Activated T-cell treated with anti-CD3 and anti-CD28 coated beads, Interleukin-2, amount 50 U/mL, for 72 hours (primary cell): Measurements from ENCODE around the gene TLCD1. TPM values are rescaled to one million over a fixed set of nuclear protein-coding genes. Genes with fewer than 3 reads are reported as not detected.
"Not testable (repeated sequence)": the region's sequence is repeated elsewhere in the genome, so short reads cannot be mapped to it uniquely, and the experiment has no call there.

ENCODE experiments used
- ATAC-seq, 2 donors: fragments of 150-1000 bp; cut with Tn5 transposase; replicated peaks in 1 of 2; 2 replicates each; pipeline ENCODE4 v1.10.0; 2021; ENCODE audit warnings: moderate library complexity in 2 of 2, mild to moderate bottlenecking in 1 of 2
- DNase-seq, 2 donors: peaks; one replicate each; pipeline ENCODE4 v3.0.0; 2021 to 2022; ENCODE audit warnings: mixed read lengths in 1 of 2
- H3K27ac Mint-ChIP-seq: one replicate; pipeline ENCODE4 v1.8.0; 2022; ENCODE audit warnings: mild to moderate bottlenecking, moderate library complexity, mixed read lengths
- H3K27me3 Mint-ChIP-seq: one replicate; pipeline ENCODE4 v1.8.0; 2022; ENCODE audit warnings: low read depth, mixed read lengths
- H3K36me3 Mint-ChIP-seq, 2 donors: one replicate each; pipeline ENCODE4 v1.8.0; 2022; ENCODE audit warnings: mixed read lengths in 2 of 2, mild to moderate bottlenecking in 1 of 2; ENCODE audit not compliant: insufficient read depth in 2 of 2
- H3K4me1 Mint-ChIP-seq: one replicate; pipeline ENCODE4 v1.8.0; 2022; ENCODE audit warnings: low read depth, mixed read lengths
- H3K4me3 Mint-ChIP-seq, 2 donors: one replicate each; pipeline ENCODE4 v1.8.0; 2022; ENCODE audit warnings: mild to moderate bottlenecking in 2 of 2, mixed read lengths in 2 of 2, moderate library complexity in 2 of 2
- H3K9me3 Mint-ChIP-seq, 2 donors: one replicate each; pipeline ENCODE4 v1.8.0; 2022; ENCODE audit warnings: mixed read lengths in 2 of 2
- total RNA-seq, 2 donors: library from RNA; stranded (reverse); gene quantifications; one replicate each; pipeline ENCODE4 v1.2.3, GENCODE V29; 2022

TLCD1 gene
- total RNA-seq, 2 donors from 2014 or later = 5.2 to 9.0 TPM

DNA sequence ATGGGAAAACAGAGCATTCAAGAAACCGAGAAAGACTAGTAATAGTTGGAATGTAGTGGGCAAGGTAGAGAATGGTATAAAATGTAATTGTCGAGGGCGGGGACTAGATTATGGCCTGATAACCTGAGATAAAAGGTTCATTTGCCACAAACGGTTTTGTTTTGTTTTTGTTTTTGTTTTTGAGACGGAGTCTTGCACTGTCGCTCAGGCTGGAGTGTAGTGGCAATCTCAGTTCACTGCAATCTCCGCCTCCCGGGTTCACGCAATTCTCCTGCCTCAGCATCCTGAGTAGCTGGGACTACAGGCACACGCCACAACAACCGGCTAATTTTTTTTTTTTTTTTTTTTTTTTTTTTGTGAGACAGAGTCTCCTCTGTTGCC is 3.9 kb upstream of the TLCD1 start:
- ATAC-seq (no peak), DNase-seq (no peak)
- Mint-ChIP-seq H3K27me3 (no peaks in the 10 kb centered on the region), H3K27ac (peak overlapping the region; percentile 3), H3K4me1 (peaks cover 40% of the 10 kb centered on the region), H3K36me3 (peaks cover 0 to 7% of the 10 kb centered on the region in 2 donors), H3K4me3 (peak overlapping the region; percentile 24 to 100), H3K9me3 (peaks cover 0 to 2% of the 10 kb centered on the region in 2 donors)

DNA sequence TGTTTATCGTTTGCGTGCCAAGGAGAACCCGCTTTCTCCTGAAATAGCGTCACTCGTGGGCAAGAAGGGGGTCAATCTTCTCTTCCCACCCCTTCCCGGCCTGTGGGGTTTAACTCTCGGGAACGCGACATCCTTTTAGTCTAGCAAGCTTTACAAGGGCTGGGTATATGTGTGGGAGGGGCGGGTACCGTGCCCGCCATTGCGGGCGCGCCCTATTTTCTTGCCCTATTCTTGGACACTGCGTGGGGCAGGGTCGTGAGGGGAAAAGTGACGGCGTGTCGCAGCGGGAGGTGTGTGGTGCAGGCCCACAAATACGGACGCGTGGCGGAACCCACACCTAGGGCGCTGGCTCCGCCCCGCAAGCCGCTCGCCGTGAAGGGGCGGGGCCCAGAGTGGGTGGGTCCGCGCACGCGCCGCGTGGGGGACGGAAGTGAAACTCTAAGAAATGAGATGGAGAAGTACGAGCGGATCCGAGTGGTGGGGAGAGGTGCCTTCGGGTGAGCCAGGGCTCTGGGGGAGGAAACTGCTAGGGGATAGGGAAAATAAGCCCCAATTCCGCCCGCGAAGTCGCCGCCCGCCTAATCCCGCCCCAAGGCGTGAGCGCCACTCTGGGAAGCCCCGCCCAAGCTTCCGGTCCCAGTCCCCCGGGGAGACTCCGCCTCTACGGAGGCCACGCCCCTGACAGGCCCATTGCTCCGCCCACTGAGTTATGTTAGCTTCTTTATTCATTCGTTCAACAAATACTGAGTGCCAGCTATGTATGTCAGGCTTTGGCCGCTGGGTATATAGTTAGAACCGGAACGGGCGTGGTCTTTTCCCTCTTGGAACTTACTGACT is 2.5 kb upstream of the TLCD1 start, which contains the start of gene NEK8:
NEK8 (plus strand) TSS at position 425 of the 837 bp plus-strand sequence; CDS start at position 451, 26 bp downstream.
- Mint-ChIP-seq H3K27ac (peak within 1 kb of the TSS; percentile 87), H3K9me3 (peaks cover 0 to 2% of the 10 kb centered on the region in 2 donors), H3K4me1 (peaks cover 53% of the 10 kb centered on the region), H3K36me3 (peaks cover 5 to 11% of the 10 kb centered on the region in 2 donors), H3K4me3 (peak within 1 kb of the TSS; percentile 98 to 100), H3K27me3 (no peaks in the 10 kb centered on the region)
- ATAC-seq = peak; percentile 53 to 56
- DNase-seq = peak; percentile 98 to 99

DNA sequence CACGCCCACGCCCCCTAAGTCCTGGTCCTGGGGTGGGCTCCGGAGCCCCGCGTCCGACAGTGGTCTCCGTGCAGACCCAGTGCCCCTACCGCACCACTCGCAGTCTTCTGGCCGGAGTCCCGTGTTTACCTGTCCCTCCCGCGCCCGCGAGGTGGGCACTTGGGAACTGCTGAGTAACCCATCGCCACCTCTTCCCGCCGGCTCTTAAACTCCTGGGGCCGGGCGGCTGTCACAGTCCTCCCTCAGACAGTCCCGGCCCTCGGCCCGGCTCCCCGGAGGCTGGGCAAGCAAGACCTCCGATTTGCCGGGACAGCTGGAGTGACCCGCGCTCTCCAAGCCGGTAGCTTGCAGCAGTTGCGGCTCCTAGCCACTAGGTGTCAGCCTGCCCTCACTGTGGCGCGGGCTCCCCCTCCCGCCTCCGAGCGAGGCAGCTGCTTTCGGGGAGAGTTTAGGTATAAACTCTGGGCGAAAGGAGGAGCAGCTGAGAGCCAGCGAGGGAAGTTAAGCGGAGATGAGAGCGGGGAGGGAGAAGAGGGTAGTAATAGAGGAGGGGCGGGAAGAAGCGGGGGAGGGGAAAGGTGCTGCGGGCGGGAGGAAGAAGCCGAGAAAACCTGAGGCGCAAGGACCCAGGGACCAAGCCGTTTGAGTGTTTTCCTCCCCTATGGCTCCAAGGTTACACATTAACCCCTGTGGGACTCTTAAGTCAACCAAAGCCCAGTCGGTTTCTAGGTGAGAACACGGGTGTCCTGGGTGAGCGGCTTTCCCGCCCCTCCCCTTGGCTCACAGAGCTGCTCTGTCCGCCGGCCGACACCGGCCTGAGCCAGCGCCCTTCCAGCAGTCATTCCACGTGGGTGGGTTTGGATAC is 826 bp upstream of the TLCD1 start:
- ATAC-seq (peak; percentile 37 to 53), DNase-seq (peak; percentile 95)
- Mint-ChIP-seq H3K4me1 (peaks cover 58% of the 10 kb centered on the region), H3K27ac (peak overlapping the region; percentile 87), H3K27me3 (no peaks in the 10 kb centered on the region), H3K36me3 (peaks cover 6 to 16% of the 10 kb centered on the region in 2 donors), H3K4me3 (peak overlapping the region; percentile 98 to 100), H3K9me3 (peaks cover 0 to 2% of the 10 kb centered on the region in 2 donors)

DNA sequence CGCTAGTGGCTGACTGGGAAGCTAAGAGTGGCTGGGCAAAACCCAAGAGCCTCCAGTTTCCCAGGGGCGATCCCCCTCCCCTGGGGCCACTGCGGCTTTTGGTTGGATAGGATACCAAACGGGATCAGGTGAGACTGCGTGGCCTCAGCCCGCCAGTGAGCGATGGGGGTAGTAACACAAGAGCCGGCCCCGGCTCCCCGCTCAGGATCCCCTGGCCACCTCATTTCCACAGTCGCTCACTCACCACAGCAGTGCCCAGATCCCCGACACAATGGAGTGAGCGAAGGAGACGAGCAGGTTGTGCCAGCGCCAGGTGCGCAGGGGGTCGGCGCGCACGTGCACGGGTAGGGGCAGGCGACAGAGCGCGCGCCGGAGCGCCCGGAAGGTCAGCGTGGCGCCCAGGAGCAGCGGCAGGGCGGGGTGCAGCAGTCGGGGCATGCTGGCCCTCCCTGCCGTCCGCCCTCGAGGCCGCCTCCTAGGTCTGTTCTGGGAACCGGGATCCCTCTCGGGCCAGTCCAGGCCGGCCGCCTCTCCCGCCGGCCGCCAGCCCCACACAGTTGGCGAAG is 290 bp downstream of the TLCD1 start:
- ATAC-seq (peak; percentile 2 to 5), DNase-seq (peak in 1 of 2 donors; percentile 64)
- Mint-ChIP-seq H3K4me3 (peak overlapping the region; percentile 82 to 94), H3K27ac (peak overlapping the region; percentile 64), H3K27me3 (no peaks in the 10 kb centered on the region), H3K9me3 (peaks cover 0 to 2% of the 10 kb centered on the region in 2 donors), H3K36me3 (peaks cover 8 to 22% of the 10 kb centered on the region in 2 donors), H3K4me1 (peaks cover 68% of the 10 kb centered on the region)

DNA sequence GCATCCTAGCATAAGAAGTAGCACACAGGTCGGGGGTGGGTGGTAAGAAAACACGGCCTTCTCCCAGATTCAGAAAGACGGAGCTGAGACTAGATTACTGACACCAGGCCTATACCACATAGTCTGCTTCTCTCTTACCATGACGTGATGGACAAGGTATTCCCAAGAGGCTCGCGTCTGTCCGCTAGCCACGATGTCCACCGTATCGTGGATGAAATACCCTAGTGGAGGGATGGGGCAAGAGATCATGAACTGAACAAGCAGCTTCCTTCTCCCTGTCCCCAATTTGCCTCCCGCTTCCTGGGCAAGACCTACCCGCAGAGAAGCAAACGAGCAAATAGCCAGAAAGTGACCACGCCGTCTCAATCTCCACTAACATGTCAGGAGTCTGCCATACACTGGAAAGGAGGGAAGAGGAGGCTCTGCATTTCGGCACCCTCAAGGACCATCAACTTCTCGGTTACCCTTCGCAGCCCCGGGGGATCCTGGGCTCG is 820 bp downstream of the TLCD1 start:
- H3K27me3 Mint-ChIP-seq = no peaks in the 10 kb centered on the region
- H3K4me1 Mint-ChIP-seq = peaks cover 72% of the 10 kb centered on the region

DNA sequence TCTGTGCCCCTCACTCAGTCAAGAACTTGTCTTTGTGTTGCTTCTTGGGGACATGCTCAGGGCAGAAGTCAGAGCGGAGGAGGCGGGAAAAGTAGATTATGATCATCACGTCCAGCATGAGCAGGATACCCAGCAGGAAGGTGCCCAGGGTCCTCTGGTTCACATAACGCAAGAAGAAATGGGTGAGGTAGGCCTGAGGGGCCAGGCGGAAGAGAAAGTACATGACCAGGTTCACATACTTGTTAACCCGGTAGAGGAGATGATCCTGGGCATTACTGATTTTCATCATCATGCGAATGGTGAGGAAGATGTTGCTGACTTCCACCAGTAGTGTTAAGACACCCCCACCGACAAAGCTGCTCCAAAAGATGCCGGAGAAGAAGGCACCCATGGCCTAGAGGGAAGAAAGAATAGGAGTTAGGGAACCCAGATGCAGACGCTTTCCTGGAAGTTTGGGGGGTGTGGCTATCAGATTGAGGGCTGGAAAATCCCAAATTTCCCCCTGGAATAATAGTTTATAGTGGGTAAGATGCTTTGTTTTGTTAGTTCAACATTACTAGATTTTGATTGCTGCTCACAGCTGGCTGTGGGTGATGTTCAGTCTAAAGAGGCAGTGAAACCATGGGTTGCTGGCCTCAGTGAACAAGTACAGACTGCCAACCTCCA is 1.4 kb downstream of the TLCD1 start:
- Mint-ChIP-seq H3K4me3 (peak overlapping the region; percentile 82 to 94), H3K27ac (peak overlapping the region; percentile 64), H3K4me1 (peaks cover 68% of the 10 kb centered on the region), H3K27me3 (no peaks in the 10 kb centered on the region), H3K36me3 (peaks cover 18 to 32% of the 10 kb centered on the region in 2 donors), H3K9me3 (peaks cover 0 to 2% of the 10 kb centered on the region in 2 donors)
- no peak for ATAC-seq
- DNase-seq = no peak

More for the DNA sequence above, 820 bp downstream of the TLCD1 start:
- no peak for ATAC-seq
- Mint-ChIP-seq H3K36me3 (peaks cover 14 to 27% of the 10 kb centered on the region in 2 donors), H3K4me3 (peak overlapping the region; percentile 82 to 94), H3K27ac (peak overlapping the region; percentile 64), H3K9me3 (peaks cover 0 to 2% of the 10 kb centered on the region in 2 donors)
- peak in 1 of 2 donors; percentile 31 for DNase-seq

DNA sequence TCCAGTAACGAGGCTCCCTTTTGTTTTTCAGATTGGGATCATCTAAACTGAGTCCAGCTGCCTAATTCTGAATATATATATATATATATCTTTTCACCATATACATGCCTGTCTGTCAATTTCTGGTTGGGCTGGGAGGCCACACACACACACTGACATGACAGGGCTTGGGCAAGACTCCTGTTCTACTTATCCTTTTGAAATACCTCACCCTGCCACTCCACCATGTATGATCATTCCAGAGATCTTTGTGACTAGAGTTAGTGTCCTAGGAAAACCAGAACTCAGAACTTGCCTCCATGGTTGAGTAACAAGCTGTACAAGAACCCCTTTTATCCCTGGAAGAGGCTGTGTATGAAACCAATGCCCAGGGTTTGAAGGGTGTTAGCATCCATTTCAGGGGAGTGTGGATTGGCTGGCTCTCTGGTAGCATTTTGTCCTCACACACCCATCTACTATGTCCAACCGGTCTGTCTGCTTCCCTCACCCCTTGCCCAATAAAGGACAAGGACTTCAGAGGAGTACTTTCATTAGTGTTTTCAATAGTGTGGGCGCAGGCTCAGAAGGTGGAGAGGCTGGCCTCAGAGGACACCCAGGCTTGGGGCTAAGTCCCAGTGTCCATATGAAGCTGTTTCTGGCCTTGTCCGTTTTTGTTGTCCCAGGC is 2.1 kb downstream of the TLCD1 start:
- Mint-ChIP-seq H3K36me3 (peaks cover 18 to 30% of the 10 kb centered on the region in 2 donors), H3K27ac (peak overlapping the region; percentile 66), H3K4me3 (peak overlapping the region; percentile 82 to 99), H3K4me1 (peaks cover 67% of the 10 kb centered on the region)
- H3K9me3 Mint-ChIP-seq, H3K27me3 Mint-ChIP-seq, ATAC-seq, DNase-seq: not testable (repeated sequence)

DNA sequence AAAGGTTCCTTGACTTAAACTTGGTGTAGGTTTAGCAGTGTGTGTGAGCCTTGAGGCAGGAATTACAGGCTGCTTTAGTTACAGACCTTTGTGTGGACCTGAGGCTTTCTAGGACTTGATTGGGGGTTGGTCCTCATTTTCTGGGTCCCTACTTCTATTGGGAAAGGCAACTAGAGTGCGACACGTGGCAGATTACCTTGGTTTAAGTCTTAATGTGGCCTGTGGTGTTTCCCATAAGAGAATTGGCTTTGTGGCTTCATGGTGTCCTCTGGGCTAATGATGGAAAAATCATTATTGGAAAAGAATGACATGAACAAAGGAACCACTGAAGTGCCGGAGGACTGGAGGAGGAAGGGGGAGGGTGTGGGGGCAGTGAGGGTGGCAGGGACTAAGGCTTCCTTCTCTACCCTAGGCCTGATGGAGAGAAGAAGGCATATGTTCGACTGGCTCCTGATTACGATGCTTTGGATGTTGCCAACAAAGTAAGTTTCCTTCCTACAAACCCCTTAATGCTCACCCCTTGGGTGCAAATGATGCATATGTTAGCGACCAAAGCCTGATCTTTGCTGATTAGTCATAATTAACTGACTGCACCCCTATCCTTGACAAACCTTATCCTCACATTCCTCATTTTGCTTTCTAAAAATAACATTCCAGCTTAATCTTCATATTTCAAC is 2.7 kb downstream of the TLCD1 start:
- Mint-ChIP-seq H3K4me3 (peak overlapping the region; percentile 82 to 99), H3K27ac (peak overlapping the region; percentile 66), H3K9me3 (no peaks in the 10 kb centered on the region), H3K36me3 (peaks cover 18 to 30% of the 10 kb centered on the region in 2 donors), H3K4me1 (peaks cover 69% of the 10 kb centered on the region), H3K27me3 (peaks cover 4% of the 10 kb centered on the region)
- DNase-seq (no peak), ATAC-seq (no peak)

DNA sequence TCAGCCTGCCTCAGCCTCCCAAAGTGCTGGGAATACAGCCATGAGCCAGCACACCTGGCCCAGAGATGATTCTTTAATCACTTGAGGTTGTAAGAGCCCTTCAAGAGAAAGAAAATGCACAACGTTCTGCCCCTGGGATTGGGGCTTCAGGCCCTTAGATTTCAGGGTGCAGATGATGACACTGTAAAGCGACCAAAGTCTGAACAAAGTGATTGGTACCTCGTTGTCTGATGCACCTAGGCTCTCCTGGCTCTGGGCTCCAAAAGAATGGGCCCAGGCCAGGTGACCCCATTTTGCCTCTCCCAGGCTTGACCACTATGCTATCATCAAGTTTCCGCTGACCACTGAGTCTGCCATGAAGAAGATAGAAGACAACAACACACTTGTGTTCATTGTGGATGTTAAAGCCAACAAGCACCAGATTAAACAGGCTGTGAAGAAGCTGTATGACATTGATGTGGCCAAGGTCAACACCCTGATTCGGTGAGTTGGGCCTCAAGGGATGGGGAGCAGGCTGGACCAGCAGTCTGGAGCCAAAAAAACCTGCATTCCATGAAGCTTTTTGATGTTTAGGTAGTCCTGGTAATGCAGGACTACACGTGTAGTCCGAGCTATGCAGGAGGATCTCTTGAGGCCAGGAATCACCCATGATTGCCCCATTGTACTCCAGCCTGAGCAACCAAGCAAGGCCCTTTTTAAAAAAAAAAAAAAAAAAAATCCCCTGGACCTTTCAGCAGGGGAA is 3.4 kb downstream of the TLCD1 start:
- Mint-ChIP-seq H3K9me3 (no peaks in the 10 kb centered on the region), H3K4me3 (peak overlapping the region; percentile 96 to 99), H3K4me1 (peaks cover 69% of the 10 kb centered on the region), H3K27ac (peak overlapping the region; percentile 73), H3K36me3 (peaks cover 18 to 30% of the 10 kb centered on the region in 2 donors), H3K27me3 (peaks cover 6% of the 10 kb centered on the region)
- no peak for ATAC-seq
- DNase-seq = no peak

DNA sequence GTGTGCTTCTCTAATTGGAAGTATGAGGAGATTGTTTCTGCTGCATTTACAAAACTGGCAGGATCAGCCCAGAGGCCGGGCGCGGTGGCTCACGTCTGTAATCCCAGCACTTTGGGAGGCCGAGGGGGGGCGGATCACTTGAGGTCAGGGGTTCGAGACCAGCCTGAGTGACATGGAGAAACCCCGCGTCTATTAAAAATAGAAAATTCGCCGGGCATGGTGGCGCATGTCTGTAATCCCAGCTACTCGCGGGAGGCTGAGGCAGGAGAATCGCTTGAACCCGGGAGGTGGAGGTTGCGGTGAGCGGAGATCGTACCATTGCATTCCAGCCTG is 5.1 kb downstream of the TLCD1 start:
- H3K27ac Mint-ChIP-seq = peak overlapping the region; percentile 93
- not testable (repeated sequence) for H3K27me3 Mint-ChIP-seq, DNase-seq, H3K9me3 Mint-ChIP-seq, ATAC-seq
- H3K36me3 Mint-ChIP-seq = peaks cover 18 to 30% of the 10 kb centered on the region in 2 donors
- H3K4me3 Mint-ChIP-seq = peak overlapping the region; percentile 96 to 99
- H3K4me1 Mint-ChIP-seq = peaks cover 68% of the 10 kb centered on the region
